Measurements from ENCODE around the gene ALPP. TPM values are rescaled to one million over a fixed set of nuclear protein-coding genes. Genes with fewer than 3 reads are reported as not detected.

ALPP gene
- total RNA-seq, 4 donors from 2014 or later = not detected

GRCh38 chr2:232351686-232352510 is 26.7 kb upstream of the ALPP start:
- Histone ChIP-seq H3K36me3 (no peaks in the 10 kb centered on the region), H3K27ac (no peak overlapping the region), H3K9me3 (peaks cover 0 to 6% (median 0%) of the 10 kb centered on the region in 4 donors), H3K4me1 (peaks cover 0 to 20% (median 8%) of the 10 kb centered on the region in 4 donors), H3K4me3 (no peak overlapping the region), H3K27me3 (peaks cover 0 to 22% of the 10 kb centered on the region in 2 donors)
- TF ChIP-seq CTCF (IDR thresholded peaks at IDR 0.05) (no peak), POLR2A (IDR thresholded peaks at IDR 0.05) (no peak)
- no peak for DNase-seq

- DNase-seq = no peak
- Histone ChIP-seq H3K4me3 (no peak overlapping the region), H3K27ac (no peak overlapping the region), H3K4me1 (peaks cover 0 to 20% (median 8%) of the 10 kb centered on the region in 4 donors), H3K36me3 (no peaks in the 10 kb centered on the region), H3K27me3 (peaks cover 0 to 22% of the 10 kb centered on the region in 2 donors), H3K9me3 (peaks cover 0 to 6% (median 0%) of the 10 kb centered on the region in 4 donors)
- no peak for TF ChIP-seq CTCF (IDR thresholded peaks at IDR 0.05)
- TF ChIP-seq POLR2A (IDR thresholded peaks at IDR 0.05) = no peak
Observed at GRCh38 chr2:232352511-232353091, 25.9 kb upstream of the ALPP start.

- Histone ChIP-seq H3K36me3 (no peaks in the 10 kb centered on the region), H3K4me1 (peaks cover 0 to 20% (median 8%) of the 10 kb centered on the region in 4 donors), H3K9me3 (peaks cover 0 to 6% (median 0%) of the 10 kb centered on the region in 4 donors), H3K4me3 (no peak overlapping the region), H3K27ac (no peak overlapping the region), H3K27me3 (peaks cover 0 to 22% of the 10 kb centered on the region in 2 donors)
- no peak for DNase-seq
- no peak for TF ChIP-seq POLR2A (IDR thresholded peaks at IDR 0.05)
Observed at GRCh38 chr2:232353096-232353495, 25.5 kb upstream of the ALPP start.

- Histone ChIP-seq H3K4me1 (peaks cover 0 to 19% (median 8%) of the 10 kb centered on the region in 4 donors), H3K27me3 (peaks cover 0 to 22% of the 10 kb centered on the region in 2 donors), H3K9me3 (peaks cover 0 to 3% (median 0%) of the 10 kb centered on the region in 4 donors), H3K4me3 (no peak overlapping the region), H3K27ac (no peak overlapping the region), H3K36me3 (no peaks in the 10 kb centered on the region)
- no peak for DNase-seq
- TF ChIP-seq CTCF (IDR thresholded peaks at IDR 0.05) (no peak), POLR2A (IDR thresholded peaks at IDR 0.05) (no peak)
Observed at GRCh38 chr2:232353660-232354059, 24.9 kb upstream of the ALPP start.

GRCh38 chr2:232354069-232354468 is 24.5 kb upstream of the ALPP start:
- peaks cover 0 to 16% (median 7%) of the 10 kb centered on the region in 4 donors for H3K4me1 ChIP-seq
- H3K4me3 ChIP-seq = no peak overlapping the region
- DNase-seq = no peak
- peaks cover 0 to 22% of the 10 kb centered on the region in 2 donors for H3K27me3 ChIP-seq
- no peaks in the 10 kb centered on the region for H3K36me3 ChIP-seq
- TF ChIP-seq CTCF (IDR thresholded peaks at IDR 0.05) (no peak), POLR2A (IDR thresholded peaks at IDR 0.05) (no peak)
- no peak overlapping the region for H3K27ac ChIP-seq
- H3K9me3 ChIP-seq = no peaks in the 10 kb centered on the region

GRCh38 chr2:232361646-232362045 is 16.9 kb upstream of the ALPP start:
- H3K27me3 ChIP-seq = no peaks in the 10 kb centered on the region
- no peak overlapping the region for H3K27ac ChIP-seq
- no peak for DNase-seq
- no peak overlapping the region for H3K4me3 ChIP-seq
- no peaks in the 10 kb centered on the region for H3K4me1 ChIP-seq
- no peaks in the 10 kb centered on the region for H3K36me3 ChIP-seq
- no peaks in the 10 kb centered on the region for H3K9me3 ChIP-seq
- TF ChIP-seq POLR2A (IDR thresholded peaks at IDR 0.05) (no peak), CTCF (IDR thresholded peaks at IDR 0.05) (no peak)

Measured in Peyer's patch (tissue), 4 donors.